DLD1 (cell line): ENCODE results near the gene ST3GAL4.
"Not testable (repeated sequence)": the region's sequence is repeated elsewhere in the genome, so short reads cannot be mapped to it uniquely, and the experiment has no call there.

ENCODE experiments used
- in situ Hi-C: cut with HindIII; loops from 2 replicates; pipeline ENCODE4 v1.10.0; 2017; ENCODE audit warnings: low sequenced_read_pairs

ST3GAL4 gene

GRCh38 chr11:126345283-126345682, 10.2 kb upstream of the ST3GAL4 start:
- in situ Hi-C loops: no loop called here

- in situ Hi-C loops: no loop called here
These were observed 9.5 kb upstream of the ST3GAL4 start for GRCh38 chr11:126345759-126346585.

GRCh38 chr11:126346586-126346940, 8.9 kb upstream of the ST3GAL4 start:
- in situ Hi-C loops: no loop called here

- in situ Hi-C loops: not testable (repeated sequence)
These were observed 8.5 kb upstream of the ST3GAL4 start for GRCh38 chr11:126346946-126347345.

GRCh38 chr11:126347751-126348668, 7.5 kb upstream of the ST3GAL4 start:
- in situ Hi-C loops: no loop called here

- in situ Hi-C loops: no loop called here
These were observed 6.5 kb upstream of the ST3GAL4 start for GRCh38 chr11:126348806-126349582.

GRCh38 chr11:126350836-126351235, 4.7 kb upstream of the ST3GAL4 start:
- in situ Hi-C loops: no loop called here

- in situ Hi-C loops: no loop called here
These were observed 3.3 kb upstream of the ST3GAL4 start for GRCh38 chr11:126352163-126352562.

GRCh38 chr11:126352934-126353801, 2.3 kb upstream of the ST3GAL4 start:
- in situ Hi-C loops: no loop called here

- in situ Hi-C loops: no loop called here
These were observed 709 bp upstream of the ST3GAL4 start for GRCh38 chr11:126354631-126355323.

- in situ Hi-C loops: no loop called here
These were observed 726 bp downstream of the ST3GAL4 start for GRCh38 chr11:126355926-126356897.

- in situ Hi-C loops: no loop called here
These were observed 1.8 kb downstream of the ST3GAL4 start for GRCh38 chr11:126357055-126357962.

- in situ Hi-C loops: no loop called here
These were observed 2.7 kb downstream of the ST3GAL4 start for GRCh38 chr11:126357969-126358762.

GRCh38 chr11:126358763-126359160, 3.3 kb downstream of the ST3GAL4 start:
- in situ Hi-C loops: no loop called here

- in situ Hi-C loops: no loop called here
These were observed 4.1 kb downstream of the ST3GAL4 start for GRCh38 chr11:126359431-126360048.

- in situ Hi-C loops: no loop called here
These were observed 4.6 kb downstream of the ST3GAL4 start for GRCh38 chr11:126360049-126360446.
